ENCODE results near the gene EIF4E.
A peak's percentile ranks its signal among the peaks of the same experiment; 100 is the strongest.
"Not testable (repeated sequence)": the region's sequence is repeated elsewhere in the genome, so short reads cannot be mapped to it uniquely, and the experiment has no call there.

EIF4E gene

GRCh38 chr4:98880884-98881283 lies 48.0 kb downstream of the EIF4E start:
- not testable (repeated sequence) for DNase-seq (ENCODE audit: low read depth in 2 of 2)

- no peak for DNase-seq (ENCODE audit: low read depth in 2 of 2)
Measured at GRCh38 chr4:98879515-98879914, 49.4 kb downstream of the EIF4E start.

GRCh38 chr4:98873059-98873458 lies 55.9 kb downstream of the EIF4E start:
- peak; percentile 17 to 22 for DNase-seq (ENCODE audit: low read depth in 2 of 2)

- not testable (repeated sequence) for DNase-seq (ENCODE audit: low read depth in 2 of 2)
Measured at GRCh38 chr4:98872120-98872906, 56.6 kb downstream of the EIF4E start.

GRCh38 chr4:98867648-98868047 lies 61.3 kb downstream of the EIF4E start:
- DNase-seq (ENCODE audit: low read depth in 2 of 2): no peak

GRCh38 chr4:98865059-98865458 lies 63.9 kb downstream of the EIF4E start:
- no peak for DNase-seq (ENCODE audit: low read depth in 2 of 2)

GRCh38 chr4:98864560-98864959 lies 64.4 kb downstream of the EIF4E start:
- no peak for DNase-seq (ENCODE audit: low read depth in 2 of 2)

- no peak for DNase-seq (ENCODE audit: low read depth in 2 of 2)
Measured at GRCh38 chr4:98862371-98862770, 66.6 kb downstream of the EIF4E start.

- DNase-seq (ENCODE audit: low read depth in 2 of 2): no peak
Measured at GRCh38 chr4:98861100-98861884, 67.6 kb downstream of the EIF4E start.

GRCh38 chr4:98851806-98852205 lies 77.1 kb downstream of the EIF4E start:
- DNase-seq (ENCODE audit: low read depth in 2 of 2): peak in 1 of 2 experiments; percentile 7

GRCh38 chr4:98850937-98851336 lies 78.0 kb downstream of the EIF4E start:
- DNase-seq (ENCODE audit: low read depth in 2 of 2): no peak

GRCh38 chr4:98848448-98848847 lies 80.5 kb downstream of the EIF4E start:
- DNase-seq (ENCODE audit: low read depth in 2 of 2): no peak

GRCh38 chr4:98845960-98846359 lies 83.0 kb downstream of the EIF4E start:
- DNase-seq (ENCODE audit: low read depth in 2 of 2): no peak

- not testable (repeated sequence) for DNase-seq (ENCODE audit: low read depth in 2 of 2)
Measured at GRCh38 chr4:98842917-98843316, 86.0 kb downstream of the EIF4E start.

GRCh38 chr4:98838977-98839618 lies 89.8 kb downstream of the EIF4E start:
- no peak for DNase-seq (ENCODE audit: low read depth in 2 of 2)

GRCh38 chr4:98838531-98838930 lies 90.4 kb downstream of the EIF4E start:
- no peak for DNase-seq (ENCODE audit: low read depth in 2 of 2)

GRCh38 chr4:98833384-98833783 lies 95.5 kb downstream of the EIF4E start:
- DNase-seq (ENCODE audit: low read depth in 2 of 2): no peak

- not testable (repeated sequence) for DNase-seq (ENCODE audit: low read depth in 2 of 2)
Measured at GRCh38 chr4:98831036-98831435, 97.9 kb downstream of the EIF4E start.
